NCI-H1436 (cell line): ENCODE results near the gene DPM1.

ENCODE experiments used
- DNase-seq: peaks from one replicate; lab custom pipeline; 2025; lab: John Stamatoyannopoulos, UW

The DPM1 gene

GRCh38 chr20:50930139-50930975 lies 28.0 kb downstream of the DPM1 start:
- DNase-seq = no peak

GRCh38 chr20:50929299-50930138 lies 28.8 kb downstream of the DPM1 start:
- peak; percentile 91 for DNase-seq

GRCh38 chr20:50928469-50928868 lies 29.9 kb downstream of the DPM1 start:
- no peak for DNase-seq

GRCh38 chr20:50926530-50926929 lies 31.8 kb downstream of the DPM1 start:
- no peak for DNase-seq

GRCh38 chr20:50924261-50924920 lies 33.9 kb downstream of the DPM1 start:
- no peak for DNase-seq

GRCh38 chr20:50921803-50922501 lies 36.4 kb downstream of the DPM1 start:
- no peak for DNase-seq

- no peak for DNase-seq
Observed at GRCh38 chr20:50920997-50921396, 37.3 kb downstream of the DPM1 start.

GRCh38 chr20:50919567-50919966 lies 38.8 kb downstream of the DPM1 start:
- DNase-seq = no peak

- DNase-seq = no peak
Observed at GRCh38 chr20:50918403-50918802, 39.9 kb downstream of the DPM1 start.

GRCh38 chr20:50916934-50917333 lies 41.4 kb downstream of the DPM1 start:
- DNase-seq = no peak

GRCh38 chr20:50916257-50916656 lies 42.1 kb downstream of the DPM1 start:
- no peak for DNase-seq

- no peak for DNase-seq
Observed at GRCh38 chr20:50915424-50915823, 42.9 kb downstream of the DPM1 start.

- no peak for DNase-seq
Observed at GRCh38 chr20:50913690-50914375, 44.5 kb downstream of the DPM1 start.

- DNase-seq = no peak
Observed at GRCh38 chr20:50911716-50912115, 46.6 kb downstream of the DPM1 start.

- DNase-seq = no peak
Observed at GRCh38 chr20:50911030-50911429, 47.3 kb downstream of the DPM1 start.

- DNase-seq = no peak
Observed at GRCh38 chr20:50909413-50909812, 48.9 kb downstream of the DPM1 start.

- no peak for DNase-seq
Observed at GRCh38 chr20:50904067-50904570, 54.2 kb downstream of the DPM1 start.

GRCh38 chr20:50903353-50904051 lies 54.8 kb downstream of the DPM1 start:
- no peak for DNase-seq

GRCh38 chr20:50901301-50901700 lies 57.0 kb downstream of the DPM1 start:
- no peak for DNase-seq

- DNase-seq = no peak
Observed at GRCh38 chr20:50900261-50900660, 58.1 kb downstream of the DPM1 start.

- DNase-seq = no peak
Observed at GRCh38 chr20:50898475-50898874, 59.9 kb downstream of the DPM1 start.
